ENCODE data around the gene IFT57.

- TF ChIP-seq CTCF (IDR thresholded peaks at IDR 0.05; ENCODE audit: insufficient read depth, low read length, poor library complexity, severe bottlenecking) (no peak), EZH2phosphoT487 (conservative IDR thresholded peaks at IDR 0.05; ENCODE audit: low read length) (no peak)
Observed at GRCh38 chr3:108117241-108117775, 104.9 kb downstream of the IFT57 start.

All from SU-DHL-6 (cell line).